Measurements from ENCODE around the gene ESD.

DNA sequence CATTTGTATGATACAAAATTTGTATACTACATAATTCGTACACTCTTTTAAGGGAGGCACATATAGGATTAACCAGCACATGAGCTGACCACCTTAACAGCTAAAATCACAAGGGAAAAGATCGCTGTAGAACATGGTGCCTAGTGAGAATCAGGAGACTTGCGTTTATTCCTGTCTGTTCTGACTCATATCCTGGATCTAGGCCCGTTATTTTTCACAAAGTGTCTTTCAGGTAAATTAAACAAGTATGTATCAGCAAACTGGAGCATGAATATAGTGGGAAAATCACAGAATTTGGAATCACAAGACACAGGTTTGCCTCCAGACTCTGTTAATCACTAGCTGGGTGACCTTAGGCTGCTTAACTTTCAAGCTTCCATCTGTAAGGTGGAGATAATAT is 47.5 kb upstream of the ESD start:
- TF ChIP-seq, protein P1, sequence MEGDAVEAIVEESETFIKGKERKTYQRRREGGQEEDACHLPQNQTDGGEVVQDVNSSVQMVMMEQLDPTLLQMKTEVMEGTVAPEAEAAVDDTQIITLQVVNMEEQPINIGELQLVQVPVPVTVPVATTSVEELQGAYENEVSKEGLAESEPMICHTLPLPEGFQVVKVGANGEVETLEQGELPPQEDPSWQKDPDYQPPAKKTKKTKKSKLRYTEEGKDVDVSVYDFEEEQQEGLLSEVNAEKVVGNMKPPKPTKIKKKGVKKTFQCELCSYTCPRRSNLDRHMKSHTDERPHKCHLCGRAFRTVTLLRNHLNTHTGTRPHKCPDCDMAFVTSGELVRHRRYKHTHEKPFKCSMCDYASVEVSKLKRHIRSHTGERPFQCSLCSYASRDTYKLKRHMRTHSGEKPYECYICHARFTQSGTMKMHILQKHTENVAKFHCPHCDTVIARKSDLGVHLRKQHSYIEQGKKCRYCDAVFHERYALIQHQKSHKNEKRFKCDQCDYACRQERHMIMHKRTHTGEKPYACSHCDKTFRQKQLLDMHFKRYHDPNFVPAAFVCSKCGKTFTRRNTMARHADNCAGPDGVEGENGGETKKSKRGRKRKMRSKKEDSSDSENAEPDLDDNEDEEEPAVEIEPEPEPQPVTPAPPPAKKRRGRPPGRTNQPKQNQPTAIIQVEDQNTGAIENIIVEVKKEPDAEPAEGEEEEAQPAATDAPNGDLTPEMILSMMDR (IDR thresholded peaks at IDR 0.05), result no peak
- TF ChIP-seq POLR2A (IDR thresholded peaks at IDR 0.05), result no peak
